Measurements from ENCODE around the gene DAB2.

- TF ChIP-seq, protein P1, sequence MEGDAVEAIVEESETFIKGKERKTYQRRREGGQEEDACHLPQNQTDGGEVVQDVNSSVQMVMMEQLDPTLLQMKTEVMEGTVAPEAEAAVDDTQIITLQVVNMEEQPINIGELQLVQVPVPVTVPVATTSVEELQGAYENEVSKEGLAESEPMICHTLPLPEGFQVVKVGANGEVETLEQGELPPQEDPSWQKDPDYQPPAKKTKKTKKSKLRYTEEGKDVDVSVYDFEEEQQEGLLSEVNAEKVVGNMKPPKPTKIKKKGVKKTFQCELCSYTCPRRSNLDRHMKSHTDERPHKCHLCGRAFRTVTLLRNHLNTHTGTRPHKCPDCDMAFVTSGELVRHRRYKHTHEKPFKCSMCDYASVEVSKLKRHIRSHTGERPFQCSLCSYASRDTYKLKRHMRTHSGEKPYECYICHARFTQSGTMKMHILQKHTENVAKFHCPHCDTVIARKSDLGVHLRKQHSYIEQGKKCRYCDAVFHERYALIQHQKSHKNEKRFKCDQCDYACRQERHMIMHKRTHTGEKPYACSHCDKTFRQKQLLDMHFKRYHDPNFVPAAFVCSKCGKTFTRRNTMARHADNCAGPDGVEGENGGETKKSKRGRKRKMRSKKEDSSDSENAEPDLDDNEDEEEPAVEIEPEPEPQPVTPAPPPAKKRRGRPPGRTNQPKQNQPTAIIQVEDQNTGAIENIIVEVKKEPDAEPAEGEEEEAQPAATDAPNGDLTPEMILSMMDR (IDR thresholded peaks at IDR 0.05), result no peak
- TF ChIP-seq POLR2AphosphoS5 (IDR thresholded peaks at IDR 0.05) (no peak), POLR2A (IDR thresholded peaks at IDR 0.05) (no peak)
These were observed 60.4 kb downstream of the DAB2 start, which contains the start of gene C9 for GRCh38 chr5:39364367-39364766.
